TTC549 (cell line): ENCODE results near the gene PARVB.

Experiments
- FAIRE-seq: peaks from 2 replicates; lab custom pipeline; 2012; peaks lifted over from hg19 to GRCh38; lab: Jason Lieb, UNC

The PARVB gene

GRCh38 chr22:44057401-44057987 lies 33.4 kb downstream of the PARVB start:
- FAIRE-seq: no peak

DNA sequence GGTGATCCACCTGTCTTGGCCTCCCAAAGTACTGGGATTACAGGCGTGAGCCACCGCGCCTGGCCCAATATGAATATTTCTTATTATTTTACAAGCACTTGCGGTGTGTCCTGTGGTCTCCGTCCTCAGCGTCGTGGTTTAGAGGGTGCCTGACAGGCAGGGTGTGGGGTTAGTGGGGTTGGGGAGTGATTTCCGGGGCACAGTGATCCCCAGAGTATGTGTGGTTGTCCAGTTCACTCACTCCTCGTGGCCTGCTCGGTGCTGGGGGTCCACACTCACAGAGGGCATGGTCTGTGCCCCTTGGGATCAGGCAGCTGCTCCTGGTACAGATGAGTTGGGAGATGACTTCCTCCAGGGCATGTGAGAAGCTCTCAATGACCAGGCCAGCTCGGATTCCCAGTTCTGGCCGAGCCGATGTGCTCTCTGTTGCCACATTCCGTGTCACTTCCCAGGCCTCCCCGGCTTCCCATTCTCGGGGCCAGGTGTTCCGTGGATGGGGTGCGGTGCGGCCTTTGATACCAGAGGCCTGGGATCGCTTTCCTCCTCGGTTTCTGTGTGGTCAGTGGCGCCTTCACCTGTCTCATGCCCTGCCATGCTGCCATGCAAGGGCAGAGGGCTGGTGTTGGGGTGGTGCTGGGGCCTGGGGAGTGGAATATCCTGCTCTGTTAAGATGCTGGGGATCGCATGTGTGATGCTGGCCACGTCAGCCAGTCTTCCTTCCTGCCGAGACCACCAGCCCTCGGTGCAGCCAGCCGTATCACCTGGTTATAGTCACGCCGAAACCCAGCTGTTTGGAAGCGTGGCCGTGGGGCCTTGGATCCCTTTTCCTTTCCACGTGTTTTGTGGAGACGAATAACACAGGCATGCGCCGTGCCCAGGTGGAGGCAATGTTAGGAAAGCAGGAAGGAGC lies 39.6 kb downstream of the PARVB start:
- FAIRE-seq: no peak

GRCh38 chr22:44067033-44067432 lies 42.9 kb downstream of the PARVB start:
- FAIRE-seq: no peak

DNA sequence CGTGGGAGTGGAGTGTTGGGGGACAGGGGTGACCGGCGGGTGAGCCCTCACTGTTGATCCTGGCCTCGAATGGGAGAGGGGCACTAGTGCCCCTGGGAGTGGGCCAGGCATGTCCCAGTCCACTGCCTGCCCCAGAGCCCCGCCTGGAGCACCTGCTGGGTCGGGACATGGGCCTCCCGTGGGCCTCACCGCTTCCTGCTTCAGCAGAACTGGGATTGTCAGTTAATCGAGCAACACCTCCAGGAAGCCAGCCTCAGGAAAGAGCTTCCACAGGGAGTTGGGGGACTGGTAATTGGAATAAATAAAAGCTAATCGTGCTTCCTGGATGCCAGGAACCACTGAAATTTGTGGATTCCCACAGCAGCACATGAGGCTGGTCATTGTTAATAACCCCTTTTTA lies 43.8 kb downstream of the PARVB start:
- FAIRE-seq: no peak

- no peak for FAIRE-seq
Observed at GRCh38 chr22:44068422-44069191, 44.5 kb downstream of the PARVB start.

DNA sequence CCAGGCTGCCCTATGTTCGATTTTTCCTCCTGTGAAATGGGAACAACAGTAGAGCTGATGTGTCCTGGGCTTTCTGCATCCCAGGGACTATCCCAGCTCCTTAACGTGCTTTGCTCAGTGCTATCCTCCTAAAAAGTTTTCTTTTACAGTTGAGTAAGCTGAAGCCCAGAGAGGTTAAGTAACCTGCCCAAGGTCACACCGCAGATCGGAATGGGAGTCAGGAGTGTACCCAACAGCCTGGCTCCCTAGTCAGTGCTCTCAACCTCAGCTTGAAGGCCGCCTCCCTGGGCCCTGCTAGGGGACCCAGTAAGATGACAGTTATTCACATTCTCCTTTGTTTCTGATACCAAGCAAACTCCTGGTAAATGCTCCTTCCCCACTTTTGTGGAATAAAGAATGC lies 45.9 kb downstream of the PARVB start:
- FAIRE-seq: no peak

DNA sequence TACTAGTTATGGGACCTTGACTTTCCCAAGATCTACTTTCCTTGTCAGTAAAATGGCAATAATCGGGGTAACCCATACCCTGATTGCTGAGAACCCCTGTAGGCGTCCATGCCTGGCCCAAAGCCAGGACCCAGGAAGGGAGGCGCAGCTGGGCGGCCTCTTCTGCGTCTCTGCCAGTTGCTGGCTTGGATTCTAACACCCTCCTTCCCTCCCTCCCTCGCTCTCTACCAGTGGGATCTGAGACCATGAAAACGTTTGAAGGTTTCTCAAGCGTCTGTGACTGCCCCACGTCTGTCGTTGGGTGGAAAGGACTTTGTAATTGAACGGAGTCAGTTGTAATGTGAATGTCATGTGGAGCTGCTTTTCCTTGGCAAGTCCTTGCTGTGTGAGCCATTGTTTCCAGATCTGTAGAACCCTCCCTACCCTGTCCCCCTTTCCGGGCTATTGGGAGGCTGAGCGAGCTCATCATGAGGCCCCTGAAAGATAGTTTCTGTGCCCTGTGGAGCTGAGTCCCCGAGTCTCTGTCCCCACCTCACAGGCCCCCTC lies 47.8 kb downstream of the PARVB start:
- FAIRE-seq: no peak

DNA sequence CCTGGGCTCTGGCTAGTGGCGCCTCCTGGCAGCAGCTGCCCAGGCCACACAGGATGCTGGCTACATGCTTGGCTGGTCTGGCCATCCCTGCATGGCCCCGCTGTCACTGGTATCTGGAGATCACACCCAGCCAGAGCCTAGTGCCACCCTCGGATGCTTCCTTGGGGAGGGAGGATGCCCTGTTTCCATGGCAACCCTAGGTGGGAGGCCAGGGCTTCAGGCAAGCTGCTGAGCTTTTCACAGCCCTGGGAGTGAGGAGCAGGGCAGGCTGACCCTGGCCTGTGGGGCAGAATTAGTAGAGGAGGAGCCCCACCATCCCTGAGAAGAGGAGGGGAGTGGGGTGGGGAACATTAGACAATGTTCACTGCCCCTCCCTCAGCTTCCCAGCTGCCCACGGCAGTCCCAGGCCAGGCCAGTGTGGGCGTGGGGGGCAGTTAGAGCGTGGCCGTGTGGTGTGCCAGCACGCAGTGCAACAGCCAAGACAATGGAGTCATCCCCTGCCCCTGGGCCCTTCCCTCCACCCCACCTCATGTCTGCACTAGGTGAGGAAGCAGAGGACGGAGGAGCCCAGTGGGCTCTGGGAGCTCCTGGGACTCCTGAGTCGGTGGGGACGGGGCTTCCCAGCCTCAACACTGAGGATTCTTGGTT lies 50.4 kb downstream of the PARVB start:
- no peak for FAIRE-seq

GRCh38 chr22:44075022-44075421 lies 50.9 kb downstream of the PARVB start:
- FAIRE-seq: no peak

DNA sequence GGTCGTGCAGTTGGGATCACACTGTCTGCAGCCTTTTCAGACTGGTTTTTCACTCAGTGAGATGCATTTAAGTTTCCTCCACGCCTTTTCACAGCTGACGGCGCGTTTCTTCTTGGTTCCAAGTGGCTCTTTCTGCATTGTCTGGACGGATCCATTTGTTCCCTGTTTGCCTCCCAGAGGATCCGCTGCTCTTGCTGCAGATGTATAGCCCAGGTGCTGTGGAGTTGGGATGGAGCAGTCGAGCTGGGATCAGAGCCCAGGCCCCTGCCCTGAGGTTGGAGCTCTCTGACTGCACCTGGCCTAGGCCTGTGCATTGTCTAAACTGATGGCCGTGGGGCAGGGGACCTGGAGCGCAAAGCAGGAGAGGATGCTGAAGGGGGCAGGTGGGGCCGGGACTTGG lies 51.6 kb downstream of the PARVB start:
- no peak for FAIRE-seq

DNA sequence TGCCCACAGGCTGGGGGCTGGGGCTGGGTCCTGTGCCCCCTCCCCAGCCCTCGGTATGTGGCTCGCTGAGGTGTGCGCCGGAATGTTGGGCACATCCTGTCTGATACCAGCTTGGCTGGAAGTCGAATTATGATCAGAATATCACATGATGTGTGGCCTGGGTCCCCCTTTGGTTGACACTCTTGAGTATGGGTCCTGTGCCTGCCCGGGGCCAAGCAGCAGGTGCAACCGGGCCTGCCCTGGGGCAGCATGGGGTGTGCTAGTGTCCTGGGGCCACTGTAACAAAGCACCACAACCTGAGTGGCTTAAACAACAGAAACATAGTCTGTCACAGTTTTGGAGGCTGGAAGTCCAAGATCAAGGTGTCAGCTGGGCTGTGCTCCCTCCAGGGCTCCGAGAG lies 52.7 kb downstream of the PARVB start:
- FAIRE-seq: no peak

- FAIRE-seq: no peak
Observed at GRCh38 chr22:44080936-44081861, 57.1 kb downstream of the PARVB start.

DNA sequence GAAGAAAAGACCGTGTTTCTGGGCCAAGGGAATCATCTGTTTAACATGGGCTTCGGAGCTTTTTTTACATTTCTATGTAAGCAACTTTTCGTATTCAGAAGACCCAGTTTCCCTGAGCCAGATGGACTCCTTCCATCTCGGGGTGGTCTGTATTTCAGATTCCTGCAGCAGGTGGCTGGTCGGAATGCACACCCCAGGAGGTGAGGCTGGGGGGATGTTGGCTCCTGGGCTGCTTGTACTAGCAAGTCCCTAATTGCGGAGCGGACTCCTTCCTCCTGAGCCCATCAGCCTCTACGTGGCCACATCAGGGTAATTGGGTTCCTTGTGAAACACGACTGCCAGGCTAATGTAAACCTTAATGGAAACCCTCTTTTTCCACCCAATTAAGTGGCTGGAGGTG lies 58.7 kb downstream of the PARVB start:
- no peak for FAIRE-seq

- FAIRE-seq: no peak
Observed at GRCh38 chr22:44084044-44084772, 60.1 kb downstream of the PARVB start.

GRCh38 chr22:44085743-44086270 lies 61.7 kb downstream of the PARVB start:
- no peak for FAIRE-seq

DNA sequence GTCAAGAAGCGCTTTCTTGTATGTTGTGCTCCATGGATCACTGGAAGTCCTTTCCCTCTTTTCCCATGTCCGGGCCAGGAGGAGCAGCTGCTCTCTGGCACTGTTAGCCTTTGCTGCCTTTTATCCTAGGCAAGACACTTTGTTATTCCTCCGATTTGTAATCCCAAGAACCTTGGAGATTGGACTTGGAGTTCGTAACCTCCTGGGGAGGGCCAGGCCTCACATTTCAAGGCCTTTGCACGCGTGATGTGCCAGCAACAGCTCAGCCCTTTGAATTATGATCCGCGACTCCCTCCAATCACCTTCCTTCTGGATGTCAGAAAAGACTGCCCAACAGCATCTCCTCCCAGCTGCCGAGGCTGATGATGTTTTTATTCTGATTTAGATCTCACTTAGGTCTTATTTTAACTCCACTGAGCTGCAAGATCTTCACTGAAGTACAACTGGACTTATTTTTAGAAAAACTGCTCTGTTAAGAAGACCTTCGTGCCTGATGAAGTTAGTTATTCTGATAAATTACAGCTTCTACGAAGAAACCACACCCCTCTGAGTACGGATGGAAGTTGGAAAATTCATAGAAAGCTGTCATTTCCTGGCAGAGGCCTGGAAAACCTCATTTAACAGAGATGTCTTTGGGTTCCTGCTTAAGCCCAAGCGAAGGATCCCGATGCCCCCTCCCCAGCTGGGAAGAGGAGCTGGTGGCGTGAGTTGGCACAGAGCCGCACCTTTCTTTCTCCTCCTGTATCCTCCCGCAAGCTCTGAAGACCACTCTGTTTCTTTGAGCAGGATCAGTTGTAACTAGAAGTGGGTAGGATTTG lies 62.4 kb downstream of the PARVB start:
- FAIRE-seq: no peak

DNA sequence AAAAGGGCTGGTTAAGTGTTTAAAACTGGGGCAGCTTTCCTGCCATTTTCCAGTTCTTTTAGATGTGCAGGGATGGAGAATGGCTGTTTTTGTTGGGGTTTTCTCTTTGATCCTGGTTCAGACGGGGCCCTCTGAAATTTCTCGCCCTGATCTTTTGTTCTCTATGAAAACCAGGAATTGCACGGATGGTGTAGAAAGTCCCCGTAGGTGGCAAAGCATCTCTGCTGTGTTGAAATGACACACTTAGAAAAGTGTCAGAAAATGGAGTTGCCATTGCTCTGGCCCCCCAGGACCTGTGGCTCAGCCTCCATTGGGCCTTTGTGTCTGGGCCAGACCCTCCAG lies 63.0 kb downstream of the PARVB start:
- no peak for FAIRE-seq

GRCh38 chr22:44088976-44089570 lies 65.0 kb downstream of the PARVB start:
- no peak for FAIRE-seq
